ENCODE results near the gene CNTNAP4. TPM values are rescaled to one million over a fixed set of nuclear protein-coding genes. Genes with fewer than 3 reads are reported as not detected.

Gene CNTNAP4
- polyA plus RNA-seq, 1 donor (not counting 4 experiments of a cell fraction or from before 2014, with no cell fraction given) = 0.08 TPM

DNA sequence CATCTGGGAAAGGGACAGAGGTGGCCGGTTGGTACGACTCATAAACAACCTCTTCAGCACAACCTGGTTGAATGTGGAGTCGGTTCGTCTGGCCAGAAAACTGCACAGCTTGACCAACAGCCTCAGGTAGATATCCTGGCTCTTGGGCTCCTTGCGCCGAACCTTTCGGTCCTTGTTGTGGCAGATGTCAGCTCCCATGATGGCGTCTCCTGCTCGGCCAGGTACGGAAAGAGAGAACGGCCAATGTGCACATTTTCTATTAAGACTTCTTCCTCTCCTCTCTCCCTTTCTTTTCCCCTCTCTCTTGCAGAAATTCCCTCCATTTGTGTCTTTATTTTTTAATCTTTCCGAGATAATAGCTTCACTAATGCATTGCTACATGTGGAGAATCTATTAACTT is 41.8 kb upstream of the CNTNAP4 start:
- DNase-seq (ENCODE audit: low read depth, low spot score) (no peak), FAIRE-seq (no peak)
- TF ChIP-seq, protein P1, sequence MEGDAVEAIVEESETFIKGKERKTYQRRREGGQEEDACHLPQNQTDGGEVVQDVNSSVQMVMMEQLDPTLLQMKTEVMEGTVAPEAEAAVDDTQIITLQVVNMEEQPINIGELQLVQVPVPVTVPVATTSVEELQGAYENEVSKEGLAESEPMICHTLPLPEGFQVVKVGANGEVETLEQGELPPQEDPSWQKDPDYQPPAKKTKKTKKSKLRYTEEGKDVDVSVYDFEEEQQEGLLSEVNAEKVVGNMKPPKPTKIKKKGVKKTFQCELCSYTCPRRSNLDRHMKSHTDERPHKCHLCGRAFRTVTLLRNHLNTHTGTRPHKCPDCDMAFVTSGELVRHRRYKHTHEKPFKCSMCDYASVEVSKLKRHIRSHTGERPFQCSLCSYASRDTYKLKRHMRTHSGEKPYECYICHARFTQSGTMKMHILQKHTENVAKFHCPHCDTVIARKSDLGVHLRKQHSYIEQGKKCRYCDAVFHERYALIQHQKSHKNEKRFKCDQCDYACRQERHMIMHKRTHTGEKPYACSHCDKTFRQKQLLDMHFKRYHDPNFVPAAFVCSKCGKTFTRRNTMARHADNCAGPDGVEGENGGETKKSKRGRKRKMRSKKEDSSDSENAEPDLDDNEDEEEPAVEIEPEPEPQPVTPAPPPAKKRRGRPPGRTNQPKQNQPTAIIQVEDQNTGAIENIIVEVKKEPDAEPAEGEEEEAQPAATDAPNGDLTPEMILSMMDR (optimal IDR thresholded peaks at IDR 0.05 in 1 of 3, IDR thresholded peaks at IDR 0.05 in 1 of 3, conservative IDR thresholded peaks at IDR 0.05 in 1 of 3; ENCODE audit: extremely low read depth in 1 of 3, insufficient read depth in 2 of 3, low read length in 3 of 3) = no peak
- no peak for TF ChIP-seq EZH2 (IDR thresholded peaks at IDR 0.05; ENCODE audit: low read length)
- H3K36me3 ChIP-seq (ENCODE audit: control insufficient read depth in 2 of 2, extremely low read depth in 1 of 2, insufficient read depth in 2 of 2, low read length in 2 of 2) = no peaks in the 10 kb centered on the region
- H3K9me3 ChIP-seq (ENCODE audit: control insufficient read depth, low read depth, low read length) = no peaks in the 10 kb centered on the region
- H2AFZ ChIP-seq (ENCODE audit: control insufficient read depth, low read length) = no peak overlapping the region
- H3K9me1 ChIP-seq (ENCODE audit: control insufficient read depth, extremely low read depth, insufficient read depth, low read length) = no peaks in the 10 kb centered on the region
- H3K4me1 ChIP-seq (ENCODE audit: control insufficient read depth, extremely low read depth, insufficient read depth, low read length) = no peaks in the 10 kb centered on the region
- no peak overlapping the region for H3K9ac ChIP-seq (ENCODE audit: control insufficient read depth, extremely low read depth, insufficient read depth, low read length)
- dilution Hi-C loops (cut with MboI; ENCODE audit: extremely low pct_ligation_motif_present, low sequenced_read_pairs) = no loop called here
- no peaks in the 10 kb centered on the region for H3K27me3 ChIP-seq (ENCODE audit: control insufficient read depth, extremely low read depth, insufficient read depth, low read length)
- H4K20me1 ChIP-seq (ENCODE audit: control insufficient read depth, extremely low read depth, insufficient read depth, low read length) = no peaks in the 10 kb centered on the region
- H3K4me3 ChIP-seq (ENCODE audit: control insufficient read depth in 2 of 3, extremely low read depth in 1 of 3, insufficient read depth in 2 of 3, low read depth in 1 of 3, low read length in 3 of 3) = no peak overlapping the region
- H3K27ac ChIP-seq (ENCODE audit: control insufficient read depth, insufficient read depth, low read length) = no peak overlapping the region
- no peak overlapping the region for H3K4me2 ChIP-seq (ENCODE audit: control insufficient read depth, extremely low read depth, insufficient read depth, low read depth, low read length)
- no peaks in the 10 kb centered on the region for H3K79me2 ChIP-seq (ENCODE audit: control insufficient read depth, insufficient read depth, low read length)

DNA sequence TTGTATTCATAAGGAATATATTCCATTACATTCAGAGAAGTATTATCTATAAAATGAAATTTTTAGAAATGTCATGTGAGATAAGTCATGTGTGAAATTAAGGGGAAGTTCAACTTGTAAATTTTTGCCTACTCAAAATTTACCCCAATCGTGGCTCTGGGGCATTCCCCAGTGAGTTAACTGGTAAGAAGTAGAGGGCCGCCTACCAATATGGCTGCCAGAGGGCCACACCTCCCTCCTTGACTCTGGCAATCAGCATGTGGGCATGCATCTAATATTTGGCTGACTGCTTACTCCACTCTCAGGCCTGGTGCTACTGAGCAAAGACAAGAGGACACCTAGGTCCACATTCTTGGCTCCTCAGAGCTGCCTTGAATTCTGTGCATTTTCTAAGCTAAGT is 39.7 kb upstream of the CNTNAP4 start:
- H3K9me3 ChIP-seq (ENCODE audit: control insufficient read depth, low read depth, low read length) = no peaks in the 10 kb centered on the region
- dilution Hi-C loops (cut with MboI; ENCODE audit: extremely low pct_ligation_motif_present, low sequenced_read_pairs) = no loop called here
- H3K79me2 ChIP-seq (ENCODE audit: control insufficient read depth, insufficient read depth, low read length) = no peaks in the 10 kb centered on the region
- H2AFZ ChIP-seq (ENCODE audit: control insufficient read depth, low read length) = no peak overlapping the region
- no peak overlapping the region for H3K4me3 ChIP-seq (ENCODE audit: control insufficient read depth in 2 of 3, extremely low read depth in 1 of 3, insufficient read depth in 2 of 3, low read depth in 1 of 3, low read length in 3 of 3)
- no peak overlapping the region for H3K27ac ChIP-seq (ENCODE audit: control insufficient read depth, insufficient read depth, low read length)
- H3K9me1 ChIP-seq (ENCODE audit: control insufficient read depth, extremely low read depth, insufficient read depth, low read length) = no peaks in the 10 kb centered on the region
- no peaks in the 10 kb centered on the region for H3K36me3 ChIP-seq (ENCODE audit: control insufficient read depth in 2 of 2, extremely low read depth in 1 of 2, insufficient read depth in 2 of 2, low read length in 2 of 2)
- H4K20me1 ChIP-seq (ENCODE audit: control insufficient read depth, extremely low read depth, insufficient read depth, low read length) = no peaks in the 10 kb centered on the region
- no peak overlapping the region for H3K4me2 ChIP-seq (ENCODE audit: control insufficient read depth, extremely low read depth, insufficient read depth, low read depth, low read length)
- no peaks in the 10 kb centered on the region for H3K27me3 ChIP-seq (ENCODE audit: control insufficient read depth, extremely low read depth, insufficient read depth, low read length)
- no peak overlapping the region for H3K9ac ChIP-seq (ENCODE audit: control insufficient read depth, extremely low read depth, insufficient read depth, low read length)
- no peak for FAIRE-seq
- no peak for TF ChIP-seq EZH2 (IDR thresholded peaks at IDR 0.05; ENCODE audit: low read length)
- TF ChIP-seq, protein P1 (optimal IDR thresholded peaks at IDR 0.05 in 1 of 3, IDR thresholded peaks at IDR 0.05 in 1 of 3, conservative IDR thresholded peaks at IDR 0.05 in 1 of 3; ENCODE audit: extremely low read depth in 1 of 3, insufficient read depth in 2 of 3, low read length in 3 of 3) = no peak
- no peaks in the 10 kb centered on the region for H3K4me1 ChIP-seq (ENCODE audit: control insufficient read depth, extremely low read depth, insufficient read depth, low read length)
- no peak for DNase-seq (ENCODE audit: low read depth, low spot score)

All from keratinocyte (primary cell).